Measurements from ENCODE around the gene C6orf62.
"Not testable (repeated sequence)": the region's sequence is repeated elsewhere in the genome, so short reads cannot be mapped to it uniquely, and the experiment has no call there.

The C6orf62 gene

DNA sequence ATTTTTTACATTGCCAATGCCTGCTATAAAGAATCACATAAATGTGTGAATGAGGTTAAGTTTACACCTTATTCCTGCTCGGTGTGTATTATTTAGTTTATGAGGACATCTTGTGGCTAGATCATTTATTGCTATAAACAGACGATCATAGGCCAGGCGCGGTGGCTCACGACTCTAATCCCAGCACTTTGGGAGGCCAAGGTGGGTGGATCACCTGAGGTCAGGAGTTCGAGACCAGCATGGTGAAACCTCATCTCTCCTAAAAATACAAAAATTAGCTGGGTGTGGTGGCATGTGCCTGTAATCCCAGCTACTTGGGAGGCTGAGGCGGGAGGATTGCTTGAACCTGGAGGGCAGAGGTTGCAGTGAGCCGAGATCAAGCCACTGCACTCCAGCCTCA, 23.3 kb downstream of the C6orf62 start:
- DNase-seq = peak; percentile 67 to 71

DNA sequence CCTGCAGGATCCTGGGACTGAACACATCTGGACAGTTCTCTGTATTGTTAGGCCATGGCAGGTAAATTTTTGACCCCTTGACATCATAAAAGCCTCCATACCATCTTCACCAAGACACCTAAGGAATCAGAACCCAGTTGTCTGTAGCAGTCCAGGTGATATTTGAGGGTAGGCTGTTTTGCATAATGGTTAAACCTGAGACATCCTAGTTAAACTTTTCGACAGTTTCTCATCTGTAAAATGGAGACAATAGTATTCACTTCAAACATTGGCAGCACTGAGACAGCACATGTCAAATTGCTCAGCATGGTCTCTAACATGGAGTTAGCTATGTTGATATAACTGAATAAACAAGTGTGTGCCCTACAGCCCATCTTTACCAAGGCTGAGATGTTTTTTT, 24.8 kb downstream of the C6orf62 start:
- no peak for DNase-seq

DNA sequence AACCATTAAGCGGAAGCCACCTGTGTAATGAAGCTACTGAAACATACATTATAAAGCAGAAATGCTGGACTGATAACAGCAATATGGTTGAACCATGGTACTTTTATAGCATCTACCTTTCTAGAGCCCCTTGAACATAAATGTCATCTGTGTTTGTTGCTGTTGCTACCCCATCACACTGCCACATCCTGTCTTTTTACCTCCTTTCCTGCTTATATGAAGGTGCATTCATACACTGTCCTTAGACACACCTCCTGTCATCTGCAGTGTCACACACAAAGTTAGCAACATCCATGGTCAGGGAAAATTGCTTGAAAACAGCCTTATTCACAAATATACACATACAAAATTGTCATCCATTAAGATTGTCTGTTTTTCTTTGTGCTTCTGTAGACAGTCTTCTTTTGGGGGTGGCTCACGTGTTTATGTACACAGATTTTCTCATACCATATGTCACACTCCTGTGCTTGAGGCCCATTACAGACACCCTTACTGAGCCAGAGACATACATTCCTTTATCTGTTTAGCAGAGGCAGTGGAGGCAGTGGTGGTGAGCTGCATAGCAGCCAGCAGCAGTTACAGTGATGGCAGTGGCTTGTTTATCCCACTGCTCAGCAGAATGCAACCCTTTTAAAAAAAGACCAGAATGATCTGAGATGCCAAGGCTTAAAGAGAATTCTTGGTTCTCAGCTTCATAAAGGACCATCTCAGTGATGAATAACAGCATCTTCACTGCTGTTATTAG, 25.9 kb downstream of the C6orf62 start:
- no peak for DNase-seq

DNA sequence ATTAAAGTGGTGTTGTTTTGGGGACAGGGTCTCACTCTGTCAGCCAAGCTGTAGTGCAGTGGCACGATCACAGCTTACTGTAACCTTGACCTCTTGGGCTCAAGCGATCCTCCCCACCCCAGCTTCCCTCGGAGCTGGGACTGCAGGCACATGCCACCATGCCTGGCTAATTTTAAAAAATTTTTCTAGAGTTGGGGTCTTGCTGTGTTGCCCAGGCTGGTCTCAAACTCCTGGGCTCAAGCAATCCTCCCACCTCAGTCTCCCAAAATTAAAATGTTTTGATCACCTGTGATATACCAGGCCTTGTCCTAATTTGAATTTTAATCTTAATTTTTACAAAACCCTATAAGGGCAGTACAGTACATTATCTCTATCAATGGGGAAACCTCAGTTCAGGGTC, 26.5 kb downstream of the C6orf62 start:
- DNase-seq = no peak

DNA sequence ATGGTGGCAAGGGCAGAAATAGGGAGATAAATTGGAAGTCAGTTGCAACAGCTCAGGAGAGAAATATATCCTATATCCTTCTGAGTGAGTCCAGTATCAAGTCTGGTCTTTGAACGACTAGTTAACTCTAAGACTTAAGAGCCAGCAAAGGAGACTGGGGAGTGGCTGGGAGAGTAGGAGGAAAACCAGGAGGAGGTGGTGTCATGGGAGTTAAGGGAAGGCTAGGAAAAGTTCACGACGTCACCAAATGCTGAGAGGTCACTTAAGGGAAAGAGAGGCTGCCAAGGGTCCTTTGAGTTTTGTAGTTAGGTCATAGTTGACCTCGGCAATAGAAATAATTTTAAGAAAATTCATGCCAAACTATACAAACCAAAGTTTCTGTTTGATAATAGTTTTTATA, 27.0 kb downstream of the C6orf62 start:
- DNase-seq = no peak

DNA sequence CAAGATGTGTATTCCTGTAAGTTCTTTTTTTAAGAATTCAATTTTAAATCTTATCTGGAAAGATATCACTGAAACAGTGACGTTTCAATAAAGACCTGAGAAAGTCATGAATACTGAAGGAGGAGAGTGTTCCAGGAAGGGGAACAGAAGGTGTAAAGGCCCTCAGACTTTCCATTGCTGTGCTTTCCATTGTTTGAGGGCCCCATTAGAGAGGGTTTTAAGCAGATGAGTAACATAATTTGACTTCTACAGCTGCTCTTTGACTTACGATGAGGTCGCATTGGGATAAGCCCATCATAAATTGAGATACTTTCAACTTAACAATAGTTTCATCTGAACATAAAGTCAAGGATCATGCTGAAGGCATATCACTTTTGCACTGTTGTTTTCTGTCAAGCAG, 27.4 kb downstream of the C6orf62 start:
- DNase-seq = no peak

DNA sequence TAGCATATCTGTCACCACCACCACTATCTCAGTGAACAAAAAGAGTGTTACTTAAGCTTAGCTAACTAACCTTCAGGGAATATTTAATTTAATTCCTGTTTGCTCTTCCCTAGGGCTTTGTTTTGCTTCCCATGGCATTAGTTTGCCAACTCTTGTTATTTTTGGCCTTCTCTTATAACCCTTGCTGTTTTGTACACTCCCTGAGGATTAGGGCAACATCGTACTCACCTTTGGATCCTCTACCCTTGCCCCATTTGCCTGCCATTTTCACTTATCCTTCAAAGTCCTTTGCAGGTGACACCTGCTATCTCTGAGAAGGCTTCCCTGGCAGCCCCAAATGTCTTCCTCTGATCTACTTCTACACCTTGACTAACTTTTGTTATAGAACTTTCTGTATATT, 28.4 kb downstream of the C6orf62 start:
- no peak for DNase-seq

DNA sequence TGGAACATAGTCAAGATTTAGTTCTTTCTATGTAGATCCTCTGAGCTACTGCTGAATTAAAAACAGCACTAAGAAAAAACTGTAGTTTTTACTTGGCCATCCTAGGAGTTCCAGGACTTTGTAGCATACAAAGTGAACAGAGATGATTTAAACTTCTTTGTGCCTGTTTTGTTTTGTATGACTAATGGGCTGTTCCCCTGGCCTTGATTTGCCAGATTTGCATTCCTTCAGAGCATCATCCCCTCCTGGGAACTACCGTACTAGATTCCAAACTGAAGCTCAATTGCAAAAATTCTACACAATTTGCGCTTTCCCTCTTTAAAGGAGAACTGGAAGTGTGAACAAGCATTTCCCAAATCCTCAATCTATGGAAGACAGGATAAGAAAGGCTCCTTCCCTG, 29.0 kb downstream of the C6orf62 start:
- no peak for DNase-seq

DNA sequence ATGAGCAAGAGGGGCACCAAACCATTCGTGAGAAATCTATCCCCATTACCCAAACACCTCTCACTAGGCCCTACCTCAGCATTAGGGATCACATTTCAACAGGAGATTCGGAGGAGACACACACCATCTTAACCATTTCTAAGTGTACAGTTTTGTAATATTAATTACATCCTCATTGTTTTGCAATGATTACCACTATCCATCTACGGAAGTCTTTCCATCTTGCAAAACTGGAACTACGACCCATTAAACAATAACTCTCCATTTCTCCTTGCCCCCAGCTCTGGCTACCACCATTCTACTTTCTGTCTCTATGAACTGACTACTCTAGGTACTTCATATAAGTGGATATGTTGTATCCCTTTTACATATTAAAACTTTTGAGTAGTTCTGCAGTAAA, 32.0 kb downstream of the C6orf62 start:
- no peak for DNase-seq

DNA sequence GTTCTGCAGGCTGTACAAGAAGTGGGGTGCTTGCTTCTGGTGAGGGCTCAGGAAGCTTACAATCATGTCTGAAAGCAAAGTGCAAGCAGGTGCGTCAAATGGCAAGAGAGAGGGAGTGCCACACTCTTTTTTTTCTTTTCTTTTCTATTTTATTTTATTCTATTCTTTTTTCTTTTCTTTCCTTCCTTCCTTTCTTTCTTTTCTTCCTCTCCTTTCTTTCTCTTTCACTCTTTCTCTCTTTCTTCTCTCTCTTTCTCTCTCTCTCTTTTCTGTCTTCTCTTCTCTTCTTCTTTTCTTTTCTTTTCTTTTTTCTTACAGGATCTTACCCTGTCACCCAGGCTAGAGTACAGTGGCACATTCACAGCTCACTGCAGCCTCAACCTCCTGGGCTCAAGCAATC, 32.5 kb downstream of the C6orf62 start:
- DNase-seq = no peak

DNA sequence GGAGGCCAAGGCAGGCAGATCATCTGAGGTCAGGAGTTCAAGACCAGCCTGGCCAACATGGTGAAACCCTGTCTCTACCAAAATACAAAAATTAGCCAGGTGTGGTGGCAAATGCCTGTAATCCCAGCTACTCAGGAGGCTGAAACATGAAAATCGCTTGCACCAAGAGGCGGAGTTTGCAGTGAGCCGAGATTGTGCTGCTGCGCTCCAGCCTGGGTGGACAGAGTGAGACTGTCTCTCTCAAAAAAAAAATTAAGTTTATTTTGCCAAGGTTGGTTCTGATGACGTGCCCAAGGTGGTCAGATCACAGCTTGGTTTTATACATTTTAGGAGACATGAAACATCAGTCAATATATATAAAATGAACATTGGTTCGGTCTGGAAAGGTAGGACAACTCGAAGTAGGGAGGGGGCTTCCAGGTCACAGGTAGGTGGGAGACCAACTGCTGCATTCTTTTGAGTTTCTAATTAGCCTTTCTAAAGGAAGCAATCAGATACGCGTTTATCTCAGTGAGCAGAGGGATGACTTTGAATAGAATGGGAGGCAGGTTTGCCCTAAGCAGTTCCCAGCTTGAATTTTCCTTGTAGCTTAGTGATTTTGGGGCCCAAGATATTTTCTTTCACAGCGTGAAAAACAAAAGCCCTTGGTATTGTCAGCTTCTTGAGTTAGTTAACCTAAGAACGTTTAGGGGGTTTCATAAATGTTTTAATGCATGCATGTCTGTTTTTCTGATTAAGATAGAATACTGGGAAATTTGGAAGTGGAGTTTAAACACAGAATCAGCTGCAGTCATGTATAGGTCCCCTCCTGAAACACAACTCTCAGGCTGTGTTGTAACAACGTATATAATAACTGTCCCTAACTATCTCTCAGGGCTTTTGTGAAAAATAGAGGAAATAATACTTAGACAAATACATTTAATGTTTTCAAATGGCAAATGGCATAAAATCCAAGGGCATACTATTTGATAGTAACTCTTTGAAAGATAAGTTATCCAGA, 35.4 kb downstream of the C6orf62 start:
- DNase-seq = no peak

DNA sequence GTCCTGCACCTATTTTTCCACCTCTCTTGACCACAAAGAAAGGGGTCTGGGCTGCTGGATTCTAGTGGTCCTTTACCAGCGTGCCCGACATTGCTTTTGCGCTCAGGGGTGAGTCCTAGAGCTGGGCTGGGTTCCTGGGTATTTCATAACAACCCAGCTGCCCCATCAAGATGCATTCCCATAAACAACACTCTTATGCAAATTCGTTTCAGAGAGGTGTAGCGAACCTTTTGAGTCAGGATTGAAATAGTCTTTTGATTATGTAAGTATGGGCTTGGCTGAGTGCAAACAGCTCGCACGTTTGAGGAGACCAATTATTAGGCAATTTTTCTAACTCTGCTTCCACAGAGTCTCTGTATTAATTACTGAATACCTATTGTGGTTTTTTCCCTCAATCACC, 38.4 kb downstream of the C6orf62 start:
- DNase-seq = no peak

DNA sequence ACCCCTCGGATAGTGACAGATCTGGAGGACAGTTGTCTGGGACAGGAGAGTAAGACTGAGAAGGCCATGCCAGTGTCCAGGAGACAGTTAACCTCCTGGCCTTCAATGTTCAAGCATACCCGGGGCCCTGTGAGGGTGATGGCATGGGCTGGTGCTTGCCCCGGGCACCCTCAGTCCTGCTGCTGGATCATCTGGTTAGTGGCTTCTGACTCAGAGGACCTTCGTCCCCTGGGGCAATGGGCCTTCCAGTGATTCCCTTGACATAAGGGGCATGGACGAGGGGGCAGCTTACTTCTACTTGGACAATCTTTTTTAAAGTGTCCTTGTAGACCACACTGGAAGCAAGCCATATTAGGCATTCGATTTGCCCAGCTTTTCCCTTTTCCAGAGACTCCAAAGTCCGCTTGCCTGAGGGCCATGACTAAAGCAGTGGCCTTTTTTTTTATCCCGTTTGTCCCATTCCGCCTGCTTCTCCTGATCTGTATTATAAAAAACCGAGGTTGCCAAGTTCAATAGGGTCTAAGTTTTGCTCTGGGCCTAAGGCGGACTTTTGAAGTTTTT, 40.1 kb downstream of the C6orf62 start:
- DNase-seq = not testable (repeated sequence)

DNA sequence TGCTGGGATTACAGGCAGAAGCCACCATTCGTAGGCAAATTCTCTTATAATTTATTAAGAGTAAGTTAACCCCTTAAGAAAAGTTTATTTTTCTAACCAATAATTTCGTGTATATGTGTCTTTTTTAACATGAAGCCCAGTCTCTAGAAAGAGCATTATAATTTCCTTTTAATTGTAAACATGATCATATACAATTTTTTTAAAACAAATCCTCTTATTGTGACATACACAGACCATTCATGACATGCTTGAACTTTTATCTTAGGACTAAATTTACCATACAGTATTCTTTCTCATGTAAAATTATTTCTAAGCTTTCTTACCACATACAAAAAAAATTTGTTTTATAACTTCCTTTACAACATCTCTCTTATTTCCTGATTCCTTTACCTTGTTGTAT, 45.3 kb downstream of the C6orf62 start:
- DNase-seq = no peak

DNA sequence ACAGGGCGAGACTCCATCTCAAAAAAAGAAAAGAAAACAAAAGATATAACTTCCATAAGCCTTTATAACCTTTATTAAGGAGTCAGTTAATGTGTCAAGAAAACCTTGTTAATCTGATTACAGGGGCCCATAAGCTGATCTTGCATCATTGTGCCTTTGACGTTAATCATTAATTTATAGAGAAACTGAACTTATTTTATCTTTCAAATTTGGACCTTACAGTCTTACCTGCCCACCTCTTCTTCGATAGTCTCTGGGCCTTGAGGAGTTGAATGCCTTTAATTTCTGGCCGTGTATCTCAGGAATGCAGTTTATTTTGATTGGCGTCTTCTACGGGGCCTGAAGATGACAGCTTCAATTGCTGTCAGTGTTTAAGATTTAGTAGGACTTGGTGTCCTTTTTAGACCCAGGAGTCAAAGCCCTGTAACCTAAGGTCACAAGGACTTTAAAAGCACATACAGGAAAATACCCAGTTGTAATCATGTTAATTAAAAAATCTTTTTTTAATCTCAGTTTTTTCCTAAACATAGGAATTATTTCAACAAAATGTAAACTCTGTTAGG, 46.3 kb downstream of the C6orf62 start:
- DNase-seq = no peak

DNA sequence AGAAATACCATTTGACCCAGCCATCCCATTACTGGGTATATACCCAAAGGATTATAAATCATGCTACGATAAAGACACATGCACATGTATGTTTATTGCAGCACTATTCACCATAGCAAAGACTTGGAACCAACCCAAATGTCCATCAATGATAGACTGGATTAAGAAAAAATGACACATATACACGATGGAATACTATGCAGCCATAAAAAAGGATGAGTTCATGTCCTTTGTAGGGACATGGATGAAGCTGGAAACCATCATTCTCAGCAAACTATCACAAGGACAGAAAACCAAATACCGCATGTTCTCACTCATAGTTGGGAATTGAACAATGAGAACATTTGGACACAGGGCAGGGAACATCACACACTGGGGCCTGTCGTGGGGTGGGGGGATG, 47.9 kb downstream of the C6orf62 start:
- not testable (repeated sequence) for DNase-seq

DNA sequence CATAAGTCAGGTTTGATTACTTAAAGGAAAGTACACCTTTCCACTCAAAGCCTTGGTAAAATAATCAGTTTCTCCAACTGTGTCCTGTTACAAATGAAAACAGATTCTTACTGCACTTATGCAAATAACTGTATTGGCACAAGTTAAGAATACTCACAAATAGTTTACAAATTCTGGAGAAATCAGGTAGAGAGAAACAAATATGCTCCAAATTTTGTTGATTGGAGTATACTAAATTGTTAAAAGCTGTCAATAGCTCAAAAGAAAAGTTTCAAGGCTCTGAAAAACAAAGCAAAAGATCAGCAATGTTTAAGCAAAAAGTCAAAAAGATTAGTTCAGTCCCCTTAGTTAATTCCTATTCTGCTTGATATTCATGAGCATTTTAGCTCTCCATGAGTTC, 48.5 kb downstream of the C6orf62 start:
- not testable (repeated sequence) for DNase-seq

DNA sequence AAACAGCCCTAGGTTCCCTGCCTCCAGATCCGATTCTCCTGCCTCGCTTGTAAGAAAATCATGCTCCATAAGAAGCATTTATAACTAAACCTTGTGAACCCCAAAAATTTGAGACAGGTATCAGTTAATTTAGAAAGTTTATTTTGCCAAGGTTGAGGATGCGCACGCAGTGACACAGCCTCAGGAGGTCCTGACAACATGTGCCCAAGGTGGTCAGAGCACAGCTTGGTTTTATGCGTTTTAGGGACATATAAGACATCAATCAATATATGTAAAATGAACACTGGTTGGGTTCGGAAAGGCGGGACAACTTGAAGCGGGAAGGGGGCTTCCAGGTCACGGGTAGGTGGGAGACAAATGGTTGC, 50.0 kb downstream of the C6orf62 start:
- DNase-seq = no peak

DNA sequence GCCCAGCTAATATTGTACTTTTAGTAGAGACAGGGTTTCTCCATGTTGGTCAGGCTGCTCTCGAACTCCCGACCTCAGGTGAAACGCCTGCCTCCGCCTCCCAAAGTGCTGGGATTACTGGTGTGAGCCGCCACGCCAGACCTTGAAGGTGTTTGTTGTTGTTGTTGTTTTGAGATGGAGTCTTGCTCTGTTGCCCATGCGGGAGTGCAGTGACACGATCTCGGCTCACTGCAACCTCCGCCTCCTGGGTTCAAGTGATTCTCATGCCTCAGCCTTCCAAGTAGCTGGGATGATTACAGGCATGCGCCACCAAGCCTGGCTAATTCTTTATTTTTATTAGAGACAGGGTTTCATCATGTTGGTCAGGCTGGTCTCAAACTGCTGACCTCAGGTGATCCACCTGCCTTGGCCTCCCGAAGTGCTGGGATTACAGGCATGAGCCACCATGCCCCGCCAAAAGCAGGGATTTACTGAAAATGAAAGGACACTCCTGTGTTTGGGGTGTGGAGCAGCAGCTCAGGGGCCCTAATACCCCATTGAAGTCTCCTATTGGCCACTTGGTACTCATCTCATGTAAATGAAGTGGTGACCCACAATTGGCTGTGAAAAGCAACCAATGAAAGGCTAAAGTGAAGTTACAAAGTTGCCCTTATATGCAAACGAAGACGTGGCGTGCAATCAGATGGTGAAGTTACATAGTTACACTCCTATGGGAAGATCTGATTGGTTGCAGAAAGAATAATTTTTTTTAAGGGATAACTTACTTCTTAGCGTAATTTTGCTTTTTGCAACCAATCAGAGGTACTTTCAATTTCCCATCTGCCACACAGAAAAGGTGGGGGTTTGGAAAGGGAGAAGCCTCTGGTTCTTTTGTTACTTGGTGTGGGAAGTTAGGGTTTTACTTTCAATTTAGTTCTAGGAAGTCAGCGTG, 50.6 kb downstream of the C6orf62 start:
- peak in 1 of 2 experiments; percentile 27 for DNase-seq

DNA sequence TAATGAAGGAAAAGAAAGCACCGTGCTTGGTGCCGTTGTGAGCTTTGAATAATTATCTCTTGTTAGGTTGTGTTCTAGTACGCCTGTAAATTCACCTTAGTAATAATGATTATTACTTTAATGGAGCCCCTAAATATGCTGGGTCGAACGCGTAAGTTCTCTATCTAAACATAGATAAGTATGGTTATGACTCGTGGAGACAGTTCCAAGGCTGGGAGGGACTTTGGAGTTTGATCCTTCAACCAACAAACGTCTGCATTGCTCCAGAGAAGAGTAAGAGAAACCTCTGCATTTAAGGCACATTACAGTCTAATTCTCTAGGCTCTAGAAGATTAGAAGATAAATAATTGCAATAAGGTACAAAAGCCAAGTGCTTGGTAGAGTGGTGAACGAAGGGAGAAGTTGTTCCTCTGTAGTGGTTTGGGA, 51.6 kb downstream of the C6orf62 start:
- peak; percentile 44 to 48 for DNase-seq

DNA sequence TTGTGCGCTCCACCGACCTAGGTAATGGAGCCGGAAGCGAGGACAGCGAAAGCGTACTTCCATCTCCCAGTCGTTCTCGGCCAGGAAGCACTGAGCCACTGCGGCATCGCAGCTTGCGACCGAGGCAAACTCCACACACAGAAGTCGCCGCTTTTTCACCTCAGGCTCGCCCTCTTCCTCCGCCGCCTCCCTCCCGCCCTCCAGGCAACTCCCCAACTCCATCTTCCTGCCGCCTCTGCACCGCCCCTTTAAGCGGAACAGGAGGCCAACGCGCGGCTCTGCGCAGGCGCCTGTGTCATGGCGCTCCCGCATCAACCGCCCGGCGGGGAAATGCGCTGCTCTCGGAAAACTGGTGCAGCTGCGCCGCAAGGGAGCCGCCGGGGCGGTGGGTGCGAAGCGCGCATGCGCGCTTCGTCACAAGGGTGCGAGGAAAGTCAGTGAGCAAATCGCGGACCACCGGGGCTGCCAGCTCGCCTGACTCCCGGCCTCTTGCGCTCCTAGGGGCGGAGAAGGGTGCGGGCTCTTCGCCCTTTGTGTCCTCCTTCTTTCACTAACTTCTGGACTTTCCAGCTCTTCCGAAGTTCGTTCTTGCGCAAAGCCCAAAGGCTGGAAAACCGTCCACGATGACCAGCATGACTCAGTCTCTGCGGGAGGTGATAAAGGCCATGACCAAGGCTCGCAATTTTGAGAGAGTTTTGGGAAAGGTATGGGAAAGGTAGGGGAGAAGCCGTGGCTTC, 52.1 kb downstream of the C6orf62 start, which contains the start of the genes ACOT13 and TDP2:
Gene ACOT13, plus strand, starts transcription at position 437 of the 737 bp plus-strand sequence. Its CDS starts 187 bp downstream, at position 624.
Gene TDP2, minus strand, starts transcription at position 259 of the 737 bp plus-strand sequence. Its CDS starts 37 bp downstream, at position 222.
- peak; percentile 95 to 99 for DNase-seq
